ENCODE measurements around the gene PKP2.
"Not testable (repeated sequence)": the region's sequence is repeated elsewhere in the genome, so short reads cannot be mapped to it uniquely, and the experiment has no call there.

The PKP2 gene

DNA sequence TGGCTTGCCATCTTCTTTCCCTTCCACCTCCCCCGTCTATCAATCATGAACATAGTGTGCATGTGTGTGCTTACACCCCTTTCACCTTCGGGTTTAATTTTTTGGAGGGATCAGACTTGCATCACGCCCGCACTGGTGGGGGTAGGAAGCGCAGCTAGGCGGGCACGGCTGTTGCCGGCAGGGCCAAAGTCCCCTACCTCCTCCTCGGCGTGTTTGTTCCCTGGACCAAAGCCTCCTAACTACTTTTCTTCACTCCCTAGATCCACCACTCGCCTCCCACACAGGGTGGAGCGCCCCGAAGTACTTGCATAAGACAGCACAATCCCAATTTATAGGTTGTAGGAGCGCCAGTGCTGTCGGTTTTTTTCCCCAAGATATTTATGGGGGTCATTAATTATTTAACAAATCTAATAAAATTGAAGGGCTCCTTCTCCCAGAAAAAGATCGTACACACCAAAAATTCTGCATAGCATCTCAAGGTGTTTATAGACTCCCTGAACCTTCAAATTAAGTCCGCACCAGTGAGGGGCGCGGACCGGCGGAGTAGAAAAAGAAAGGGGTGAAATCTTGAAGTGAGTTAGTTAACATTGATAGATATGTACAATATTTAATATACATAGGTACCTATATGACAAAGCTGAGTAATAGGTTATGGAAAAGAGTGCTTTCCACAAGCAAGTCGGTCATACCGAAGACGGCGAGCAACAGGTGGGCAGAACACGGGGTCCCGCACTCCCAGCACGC is 717 bp downstream of the PKP2 start:
- DNase-seq (ENCODE audit: low read depth), result no peak

DNA sequence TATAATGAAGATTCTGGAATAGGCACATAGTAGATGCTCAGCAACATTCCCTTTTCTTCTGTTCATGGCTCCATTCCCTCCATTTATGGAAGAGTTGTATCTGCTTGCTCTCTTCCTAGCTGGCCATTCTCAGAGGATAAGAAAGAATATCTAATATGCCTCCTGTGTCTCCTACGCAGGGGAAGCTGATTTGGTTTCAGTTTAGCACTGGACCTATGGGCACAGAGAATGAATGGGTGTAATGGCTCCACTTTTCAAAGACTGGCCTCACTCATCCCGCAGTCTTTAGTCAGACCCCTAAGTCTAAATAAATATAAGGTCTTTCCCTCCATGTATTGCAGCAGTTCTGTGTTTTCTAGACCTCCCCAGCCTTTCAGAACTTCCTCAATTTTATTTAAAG is 2.0 kb downstream of the PKP2 start:
- no peak for DNase-seq (ENCODE audit: low read depth)

DNA sequence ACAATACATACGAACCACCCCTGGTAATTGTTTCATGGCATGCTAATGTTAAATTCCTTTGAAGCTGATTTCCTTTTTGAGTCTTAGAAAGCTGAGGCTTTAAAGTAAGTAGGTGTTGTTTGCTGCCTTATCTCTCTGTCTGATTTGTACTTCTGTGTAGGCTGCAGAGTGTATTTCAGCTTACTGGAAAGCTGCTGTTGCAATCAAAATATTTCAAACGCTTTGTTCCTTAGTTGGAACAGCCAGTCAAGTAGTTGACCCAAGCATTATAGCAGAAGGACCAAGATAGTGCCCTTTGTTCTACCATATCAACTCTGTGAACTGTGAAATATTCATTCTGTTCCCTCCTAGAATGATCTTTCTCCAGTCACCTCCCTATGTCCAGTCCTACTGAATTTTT is 3.1 kb downstream of the PKP2 start:
- no peak for DNase-seq (ENCODE audit: low read depth)

DNA sequence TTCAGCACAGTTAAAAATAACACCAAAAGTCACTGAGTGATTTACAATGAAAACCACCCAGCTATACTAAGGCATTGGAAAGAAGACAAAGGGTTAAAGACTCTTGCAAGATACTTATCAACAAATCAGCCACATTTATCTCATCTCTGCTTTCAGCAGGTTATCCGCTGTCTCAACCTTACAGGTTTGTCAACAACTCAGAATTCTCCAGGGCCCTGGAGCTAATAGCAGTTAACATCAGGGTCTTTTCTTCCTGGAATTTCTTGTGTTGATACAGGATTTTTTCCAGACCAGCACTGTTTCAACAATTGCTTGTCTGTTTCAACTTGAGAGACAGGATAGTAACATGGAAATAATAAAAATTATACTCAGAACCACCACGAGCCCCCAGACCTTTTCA is 3.5 kb downstream of the PKP2 start:
- no peak for DNase-seq (ENCODE audit: low read depth)

DNA sequence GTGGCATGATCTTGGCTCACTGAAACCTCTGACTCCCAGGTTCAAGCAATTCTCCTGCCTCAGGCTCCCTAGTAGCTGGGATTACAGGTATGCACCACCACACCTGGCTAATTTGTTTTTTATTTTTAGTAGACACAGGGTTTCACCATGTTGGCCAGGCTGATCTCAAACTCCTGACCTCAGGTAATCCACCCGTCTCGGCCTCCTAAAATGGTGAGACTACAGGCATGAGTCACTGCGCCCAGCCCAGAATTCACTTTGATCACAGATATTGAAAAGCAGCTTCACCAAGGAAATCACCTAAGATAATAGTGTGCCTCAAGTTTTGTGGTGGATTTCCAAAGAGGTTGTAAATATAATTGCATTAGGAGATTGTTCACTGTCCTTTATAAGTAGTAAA is 4.2 kb downstream of the PKP2 start:
- DNase-seq (ENCODE audit: low read depth), result not testable (repeated sequence)

DNA sequence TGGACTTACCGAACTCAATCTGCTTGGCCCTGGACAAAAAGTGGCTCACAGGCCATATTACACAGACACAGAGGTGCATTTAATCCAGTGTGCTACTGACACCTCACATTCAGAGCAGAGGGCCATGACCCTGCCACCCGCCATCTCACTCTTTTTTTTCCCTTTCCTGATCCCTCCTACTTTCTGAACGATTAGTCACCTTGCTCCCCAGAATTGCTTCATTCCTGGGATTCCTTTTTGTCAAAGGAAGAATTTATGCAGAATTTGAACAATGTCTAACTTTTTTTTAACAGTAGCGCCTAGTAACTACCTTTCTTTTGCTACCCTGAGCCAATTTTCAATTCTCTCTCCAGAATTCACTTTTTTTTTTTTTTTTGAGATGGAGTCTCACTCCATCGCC is 4.6 kb downstream of the PKP2 start:
- no peak for DNase-seq (ENCODE audit: low read depth)

DNA sequence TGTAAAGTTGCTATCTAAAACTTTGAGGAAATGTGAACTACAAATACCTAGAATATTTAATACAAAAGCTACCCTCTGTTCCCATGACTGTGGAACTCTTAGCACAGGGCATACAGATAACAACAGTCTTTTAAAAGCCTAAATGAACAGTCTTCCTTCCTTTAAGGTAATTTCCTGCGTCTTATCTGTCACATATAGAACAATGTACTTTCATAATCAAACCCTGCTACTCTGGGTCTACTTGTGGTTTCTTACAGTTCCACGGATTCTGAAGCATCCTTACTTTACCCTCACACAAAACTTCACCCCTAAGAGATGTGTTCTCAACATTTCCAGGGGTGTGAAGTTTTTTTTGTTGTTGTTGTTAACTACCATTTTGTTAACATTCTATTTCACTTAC is 5.1 kb downstream of the PKP2 start:
- no peak for DNase-seq (ENCODE audit: low read depth)

DNA sequence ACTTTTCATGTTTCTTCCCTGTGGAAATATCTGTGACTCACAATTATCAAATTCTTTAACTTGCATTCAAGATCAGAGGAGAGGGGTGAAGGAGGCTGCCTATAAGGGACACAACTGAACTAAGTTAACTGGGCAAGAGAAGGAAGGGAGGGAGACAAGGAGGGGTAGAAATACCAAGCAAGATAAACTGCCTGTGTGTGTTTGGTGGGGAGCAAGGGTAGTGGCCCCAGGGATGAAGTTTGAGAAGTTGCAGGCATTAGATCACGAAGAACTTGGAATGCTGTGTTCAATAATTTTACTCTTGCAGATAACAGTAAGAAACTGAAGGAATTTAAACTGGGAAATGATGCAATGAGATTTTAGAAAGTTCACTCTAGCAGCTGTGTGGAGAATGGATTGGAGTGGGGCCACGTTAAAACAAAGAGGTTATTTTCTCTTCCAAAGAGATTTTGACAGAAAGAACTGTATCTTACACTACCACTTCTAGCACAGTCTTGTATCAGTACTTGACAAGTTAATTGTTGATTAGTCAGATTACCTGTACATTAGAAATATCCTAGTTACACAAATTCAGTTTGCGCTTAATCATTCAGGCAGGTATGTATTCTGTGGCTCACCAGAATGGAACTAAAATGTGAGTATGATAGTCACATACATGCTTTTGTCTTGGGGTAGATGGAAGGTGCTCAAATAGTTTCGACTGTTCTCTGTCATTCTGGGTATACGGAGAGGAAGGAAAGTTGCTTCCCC is 7.4 kb downstream of the PKP2 start:
- no peak for DNase-seq (ENCODE audit: low read depth)

DNA sequence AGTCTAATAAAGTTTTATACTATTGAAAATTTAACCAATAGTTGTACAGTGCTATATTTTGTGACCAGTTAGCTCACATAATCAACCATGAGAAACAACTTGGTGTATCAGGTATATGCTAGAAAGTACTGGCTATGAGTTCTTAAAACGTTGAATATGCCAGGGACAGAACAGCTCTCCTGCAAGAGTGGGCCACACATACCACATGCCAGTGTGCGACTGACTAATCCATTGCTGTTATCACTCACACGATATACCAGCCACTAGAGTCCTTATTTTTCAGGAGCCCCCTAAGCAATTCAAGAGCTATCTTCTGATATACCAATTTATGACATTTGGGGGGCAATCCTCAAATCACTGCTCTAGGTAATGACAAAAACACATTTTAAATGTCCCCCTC is 9.5 kb downstream of the PKP2 start:
- DNase-seq (ENCODE audit: low read depth), result no peak

DNA sequence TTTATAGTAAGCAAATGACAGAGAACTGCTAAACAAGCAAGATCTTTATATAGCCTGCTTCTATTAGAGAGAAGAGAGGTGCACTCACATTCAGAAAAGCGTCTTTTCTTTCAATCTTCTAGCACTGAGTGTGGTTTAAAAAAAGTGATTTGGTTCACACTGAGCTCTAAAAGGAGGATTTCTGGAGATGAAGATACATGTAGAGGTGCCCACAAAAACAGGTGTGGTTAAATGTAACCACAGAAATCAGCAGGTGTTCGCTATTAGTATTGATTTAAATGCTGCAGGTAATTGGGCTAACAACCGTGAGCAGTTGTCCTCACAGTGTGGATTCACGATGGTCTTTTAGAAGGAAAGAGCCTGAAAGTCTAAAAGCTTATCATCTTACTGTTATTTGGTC is 10.7 kb downstream of the PKP2 start:
- DNase-seq (ENCODE audit: low read depth), result no peak

DNA sequence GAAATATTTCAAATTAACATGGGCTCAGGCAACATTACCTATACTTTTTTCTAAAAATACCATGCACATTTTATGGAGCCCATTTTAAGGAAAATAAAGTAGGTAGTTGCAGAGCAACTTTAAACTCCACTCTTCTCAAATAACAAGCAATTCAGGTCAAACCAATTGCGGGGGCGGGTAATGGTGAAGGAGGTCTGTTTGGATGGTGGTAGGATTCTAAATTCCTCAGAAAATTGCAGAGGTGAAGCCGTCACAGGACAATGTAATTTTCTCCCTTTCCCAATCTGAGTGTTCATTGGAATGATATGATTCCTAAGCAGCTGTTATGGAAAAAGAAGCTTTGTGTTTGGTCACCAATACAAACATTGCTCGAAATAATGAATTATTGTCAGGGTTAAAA is 11.6 kb downstream of the PKP2 start:
- no peak for DNase-seq (ENCODE audit: low read depth)

DNA sequence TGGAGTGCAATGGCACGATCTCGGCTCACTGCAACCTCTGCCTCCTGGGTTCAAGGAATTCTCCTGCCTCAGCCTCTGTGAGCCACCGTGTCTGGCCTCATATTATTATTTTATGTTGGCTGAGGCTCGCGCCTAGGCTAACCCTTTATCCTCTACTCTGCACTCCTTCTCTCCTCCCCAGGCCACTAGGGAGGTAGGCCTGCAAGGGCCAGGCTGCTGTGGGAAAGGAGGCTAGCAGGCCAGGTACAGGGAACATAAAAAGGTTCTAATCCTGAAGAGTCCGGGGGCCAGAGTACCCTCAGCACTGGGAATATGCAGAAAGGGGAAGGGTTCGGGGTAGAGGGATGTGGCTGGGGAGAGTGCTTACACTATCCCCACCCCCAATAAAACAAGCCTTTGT is 14.9 kb downstream of the PKP2 start:
- no peak for DNase-seq (ENCODE audit: low read depth)

DNA sequence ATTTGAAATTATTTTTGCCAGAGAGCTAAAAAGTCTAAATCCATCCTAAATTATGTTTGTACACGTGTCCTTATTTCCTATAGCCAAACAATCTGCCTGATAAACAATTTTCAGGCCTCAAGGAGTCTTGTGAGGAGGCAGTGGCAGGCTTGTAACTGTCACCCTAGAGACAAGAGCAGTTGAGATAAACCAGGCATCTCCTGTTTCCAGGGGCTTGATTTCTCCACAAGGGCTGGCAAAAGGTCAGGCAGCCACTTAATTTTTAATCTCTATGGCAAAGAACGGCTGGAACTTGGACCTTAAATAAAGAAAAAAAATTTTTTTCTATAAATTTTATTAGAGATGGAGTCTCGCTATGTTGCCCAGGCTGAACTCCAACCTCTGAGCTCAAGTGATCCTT is 15.5 kb downstream of the PKP2 start:
- DNase-seq (ENCODE audit: low read depth), result no peak

DNA sequence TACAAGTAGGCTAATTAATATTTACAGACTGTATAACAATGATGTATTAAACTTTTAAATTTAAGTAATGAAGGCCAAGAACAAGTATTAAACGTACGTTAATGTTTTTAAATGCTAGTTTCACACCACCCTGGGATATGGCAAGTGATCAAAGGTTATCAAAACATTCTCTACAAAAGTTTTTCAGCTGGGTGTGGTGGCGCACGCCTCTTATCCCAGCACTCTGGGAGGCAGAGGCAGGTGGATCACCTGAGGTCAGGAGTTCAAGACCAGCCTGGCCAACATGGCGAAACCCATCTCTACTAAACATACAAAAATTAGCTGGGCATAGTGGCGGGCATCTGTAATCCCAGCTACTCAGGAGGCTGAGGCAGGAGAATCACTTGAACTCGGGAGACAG is 17.5 kb downstream of the PKP2 start:
- not testable (repeated sequence) for DNase-seq (ENCODE audit: low read depth)

DNA sequence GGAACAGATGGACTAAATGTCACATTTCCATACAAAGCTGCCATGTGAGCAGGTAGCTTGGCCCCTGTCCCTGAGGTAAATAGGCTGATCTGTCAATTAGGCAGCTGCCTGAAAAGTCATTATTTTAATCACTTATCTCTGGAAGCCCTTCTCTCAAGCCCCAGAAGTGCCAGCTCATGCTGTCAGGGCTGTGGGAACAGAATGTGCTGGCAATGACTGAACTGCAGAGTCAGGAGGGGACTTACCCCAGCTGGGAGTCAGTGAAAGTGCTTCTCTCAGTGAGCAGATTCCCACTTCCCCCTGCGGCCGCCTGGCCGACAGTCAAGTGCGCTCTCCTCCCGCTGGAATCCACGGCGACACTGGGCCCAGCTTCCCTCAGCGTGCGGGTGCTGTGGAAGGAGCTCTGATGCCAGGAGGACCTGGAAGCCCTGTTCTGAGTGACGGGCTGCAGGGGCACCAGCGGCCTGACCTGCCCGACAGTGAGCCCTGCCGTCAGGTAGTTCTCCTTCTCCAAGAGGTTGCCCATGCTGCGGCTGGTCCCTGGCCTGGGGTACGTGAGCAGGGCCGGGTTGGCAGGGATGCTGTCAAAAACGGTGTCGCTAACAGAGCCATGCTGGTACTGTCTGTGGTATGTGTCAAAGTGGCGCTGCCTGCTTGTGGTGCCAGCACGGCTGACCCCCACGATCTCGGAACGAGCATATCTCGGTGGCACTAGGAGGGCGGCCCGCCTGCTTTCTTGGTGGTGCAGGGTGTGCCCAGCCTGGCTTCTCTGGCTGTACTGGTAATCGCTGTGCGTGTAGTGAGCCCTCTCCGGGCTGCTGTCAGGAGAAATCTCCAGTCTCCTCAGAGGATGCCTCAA is 18.7 kb downstream of the PKP2 start:
- DNase-seq (ENCODE audit: low read depth), result no peak

DNA sequence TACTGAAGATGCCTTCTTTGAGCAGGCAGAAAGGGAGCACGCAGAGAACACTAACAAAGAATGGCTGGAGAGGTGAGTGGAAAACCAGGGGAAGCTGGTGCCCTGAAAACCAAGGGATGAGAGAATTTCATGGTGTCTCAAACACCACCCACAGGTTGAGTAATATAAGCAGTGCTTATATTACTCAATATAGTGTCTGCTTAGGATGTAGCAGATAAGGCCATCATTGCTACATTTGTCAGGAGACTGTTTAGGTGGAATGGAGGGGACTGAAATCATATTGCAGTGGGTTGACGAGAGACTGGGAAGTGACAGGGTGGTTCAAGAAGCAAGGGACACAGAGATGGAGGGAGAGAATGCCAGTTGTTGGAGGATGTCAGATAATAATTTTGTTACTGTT is 20.6 kb downstream of the PKP2 start:
- DNase-seq (ENCODE audit: low read depth), result no peak

DNA sequence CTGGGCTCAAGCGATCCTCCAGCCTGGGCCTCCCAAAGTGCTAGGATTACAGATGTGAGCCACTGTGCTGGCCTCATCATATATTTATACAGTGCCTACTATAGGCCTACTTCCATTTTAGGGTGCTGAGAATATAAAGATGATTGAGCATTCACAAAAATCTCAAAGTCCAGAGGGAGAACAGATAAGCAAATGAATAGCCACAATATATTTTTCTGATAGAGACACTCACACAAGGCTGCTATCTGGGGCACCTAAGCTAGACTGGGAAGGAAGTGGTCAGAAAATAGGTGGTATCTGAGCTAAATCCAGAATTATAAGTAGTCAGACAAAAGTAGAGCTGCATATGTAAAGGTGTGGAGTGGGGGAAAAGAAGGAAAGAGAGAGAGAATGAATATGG is 21.6 kb downstream of the PKP2 start:
- no peak for DNase-seq (ENCODE audit: low read depth)

DNA sequence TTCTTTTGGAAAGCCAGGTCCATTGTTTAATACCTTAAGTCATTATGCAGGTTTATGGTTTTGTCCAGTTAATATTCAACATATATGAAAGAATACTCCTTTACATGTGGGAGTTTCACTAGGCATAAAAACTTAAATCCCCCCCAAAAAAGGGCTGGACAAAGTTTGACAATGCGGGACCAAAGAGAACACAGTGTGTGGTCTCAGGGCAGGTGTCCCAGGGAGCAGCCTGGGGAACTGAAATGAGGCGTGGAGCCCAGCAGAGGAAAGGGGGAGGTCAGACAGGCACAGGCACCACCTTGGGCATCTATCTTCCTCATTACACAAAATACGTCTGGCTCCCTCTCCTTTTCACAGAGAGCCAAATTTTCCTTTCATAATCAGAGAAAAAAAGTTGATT is 22.5 kb downstream of the PKP2 start:
- no peak for DNase-seq (ENCODE audit: low read depth)

DNA sequence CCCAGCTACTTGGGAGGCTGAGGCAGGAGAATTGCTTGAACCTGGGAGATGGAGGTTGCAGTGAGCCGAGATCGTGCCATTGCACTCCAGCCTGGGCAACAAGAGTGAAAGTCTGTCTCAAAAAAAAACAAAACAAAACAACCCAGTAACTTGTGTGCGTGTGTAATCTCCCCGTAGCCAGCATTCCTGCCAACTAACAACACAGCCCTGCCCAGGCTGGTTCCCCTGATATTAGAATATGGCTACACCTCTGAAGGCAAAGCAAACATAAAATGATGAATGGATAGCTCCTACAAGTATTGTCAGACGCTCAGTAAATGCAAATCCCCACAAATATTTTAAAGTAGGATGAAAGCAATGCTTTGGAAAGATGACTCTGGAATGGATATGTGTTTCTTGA is 24.2 kb downstream of the PKP2 start:
- DNase-seq (ENCODE audit: low read depth), result not testable (repeated sequence)

DNA sequence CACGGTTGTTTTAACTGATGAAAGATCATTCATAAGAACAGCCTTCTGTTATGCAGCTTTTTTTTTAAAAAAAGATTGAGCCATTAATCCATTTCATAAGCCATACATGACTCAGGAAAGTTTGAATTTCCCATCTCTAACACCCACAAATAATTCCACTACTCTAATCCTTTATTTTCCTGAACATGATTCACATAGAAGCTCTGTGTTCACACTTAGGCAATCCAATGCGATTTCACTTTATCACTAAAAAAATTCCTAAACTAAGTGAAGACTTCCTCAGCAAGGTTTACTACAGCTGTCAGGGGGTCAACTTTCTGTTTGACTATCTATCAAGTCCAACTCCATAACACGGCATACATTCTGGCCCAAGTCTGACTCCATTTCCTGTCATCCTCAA is 25.9 kb downstream of the PKP2 start:
- DNase-seq (ENCODE audit: low read depth), result no peak

DNA sequence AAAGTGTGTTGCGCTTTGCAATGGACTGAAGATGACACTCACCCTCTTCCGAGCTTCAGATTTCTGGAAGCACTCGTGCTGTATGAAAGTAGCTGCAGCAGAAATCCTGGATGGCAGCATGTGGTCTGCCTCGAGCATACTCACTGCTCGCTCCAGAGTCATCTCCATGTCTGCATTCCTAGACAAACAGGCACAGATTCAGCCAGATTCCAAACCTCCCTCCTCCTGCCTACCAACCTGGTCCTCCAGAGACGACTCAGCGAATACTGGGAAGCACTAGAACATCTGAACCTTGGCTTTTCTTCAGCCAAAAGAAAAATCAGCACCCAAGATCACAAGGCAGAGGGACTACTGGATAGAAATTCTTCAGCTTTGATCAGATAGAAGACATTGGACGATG is 27.7 kb downstream of the PKP2 start:
- DNase-seq (ENCODE audit: low read depth), result no peak

DNA sequence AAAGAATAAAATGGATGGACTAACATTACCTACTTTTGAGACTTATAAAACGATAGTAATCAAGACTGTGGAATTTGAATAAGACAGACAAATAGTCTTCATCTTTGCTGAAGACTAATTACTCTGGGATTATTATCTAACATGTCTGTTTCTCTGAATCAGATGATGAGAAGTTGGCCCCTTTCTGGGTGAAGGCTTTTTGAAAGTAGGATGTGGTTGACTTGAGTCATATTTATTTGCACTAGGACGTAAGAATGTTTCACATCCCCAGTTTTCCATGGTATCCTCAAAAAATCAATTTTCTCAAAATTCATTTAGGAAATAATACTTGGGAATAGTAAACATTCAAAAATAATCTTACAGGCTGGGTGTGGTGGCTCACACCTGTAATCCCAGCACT is 31.8 kb downstream of the PKP2 start:
- DNase-seq (ENCODE audit: low read depth), result no peak

DNA sequence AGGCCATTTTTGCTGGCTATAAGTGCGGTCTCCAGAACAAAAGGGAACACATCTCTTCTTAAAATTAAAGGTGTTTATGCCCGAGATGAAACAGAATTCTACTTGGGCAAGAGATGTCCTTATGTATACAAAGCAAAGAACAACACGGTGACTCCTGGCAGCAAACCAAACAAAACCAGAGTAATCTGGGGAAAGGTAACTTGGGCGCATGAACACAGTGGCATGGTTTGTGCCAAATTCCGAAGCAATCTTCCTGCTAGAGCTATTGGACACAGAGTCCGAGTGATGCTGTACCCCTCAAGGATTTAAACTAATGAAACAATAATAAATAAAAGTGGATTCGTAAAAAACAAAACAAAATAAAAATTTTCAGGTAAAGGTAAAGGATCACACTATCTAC is 33.4 kb downstream of the PKP2 start:
- DNase-seq (ENCODE audit: low read depth), result no peak
